K562 (cell line): ENCODE measurements around the gene HOXB5. TPM values are rescaled to one million over a fixed set of nuclear protein-coding genes. Genes with fewer than 3 reads are reported as not detected.
A peak's percentile ranks its signal among the peaks of the same experiment; 100 is the strongest.

Source experiments
- CC2D1A ChIP-seq: fragments of 450-650 bp; IDR thresholded peaks from 2 replicates; pipeline ENCODE4 v1.6.1; 2017; ENCODE audit warnings: mild to moderate bottlenecking
- HCFC1 ChIP-seq: IDR thresholded peaks from 2 replicates; pipeline ENCODE4 v1.6.1; 2012; ENCODE audit warnings: low read depth, low read length, improper control_type of control experiment
- ILF3 ChIP-seq: fragments of 450-650 bp; IDR thresholded peaks from 2 replicates; pipeline ENCODE4 v1.6.1; 2018; ENCODE audit warnings: antibody characterized with exemption, mild to moderate bottlenecking, moderate library complexity, borderline replicate concordance
- NELFE ChIP-seq: IDR thresholded peaks from 2 replicates; pipeline ENCODE4 v1.6.1; 2011; ENCODE audit warnings: mild to moderate bottlenecking; ENCODE audit not compliant: insufficient read depth, insufficient read length
- NFE2L1 ChIP-seq: fragments of 450-650 bp; IDR thresholded peaks from 2 replicates; pipeline ENCODE4 v1.6.1; 2016; ENCODE audit warnings: missing genetic modification characterization, low read depth, mild to moderate bottlenecking, missing compliant biosample characterization, moderate library complexity, borderline replicate concordance
- NFIC ChIP-seq: fragments of 450-650 bp; IDR thresholded peaks from 2 replicates; pipeline ENCODE4 v1.6.1; 2017; ENCODE audit warnings: mild to moderate bottlenecking, inconsistent platforms
- NR2C1 ChIP-seq, 2 experiments: fragments of 450-650 bp; IDR thresholded peaks; 2 replicates each; pipeline ENCODE4 v1.6.1; 2017; ENCODE audit warnings: mild to moderate bottlenecking in 2 of 2, antibody characterized with exemption in 1 of 2, inconsistent platforms in 1 of 2, missing compliant biosample characterization in 1 of 2, missing genetic modification characterization in 1 of 2
- PRMT5 ChIP-seq: sonication (generic); formaldehyde crosslinking; IDR thresholded peaks from 2 replicates; pipeline ENCODE4 v1.5.0; 2020; ENCODE audit warnings: missing genetic modification reagents
- SMARCB1 ChIP-seq: IDR thresholded peaks from 2 replicates; pipeline ENCODE4 v1.6.1; 2011; ENCODE audit warnings: improper control_type of control experiment, low read depth; ENCODE audit not compliant: insufficient read length
- SMARCE1 ChIP-seq: fragments of 450-650 bp; IDR thresholded peaks from 2 replicates; pipeline ENCODE4 v1.7.1; 2016; ENCODE audit warnings: mild to moderate bottlenecking
- SRSF1 ChIP-seq: fragments of 200-400 bp; formaldehyde crosslinking; IDR thresholded peaks from 2 replicates; pipeline ENCODE4 v1.6.1; 2017; ENCODE audit warnings: mild to moderate bottlenecking, low read depth, low read length, moderate library complexity
- UBTF ChIP-seq, 2 experiments: IDR thresholded peaks; 2 replicates each; pipeline ENCODE4 v1.6.1; 2012; ENCODE audit warnings: improper control_type of control experiment in 2 of 2, low read depth in 2 of 2, low read length in 2 of 2, borderline replicate concordance in 1 of 2
- ZNF347 ChIP-seq: fragments of 450-650 bp; formaldehyde crosslinking; IDR thresholded peaks from 2 replicates; pipeline ENCODE4 v1.4.0; 2020; ENCODE audit warnings: low read depth, mild to moderate bottlenecking, moderate library complexity
- polyA plus RNA-seq, 8 experiments: library from polyadenylated mRNA; depleted of rRNA in 4 of 8; stranded (reverse) in 5 of 8; unstranded in 3 of 8; fragments of >200 nt; fragmentation: Nextera tagmentation in 2 of 8; fragmentation: Illumina TruSeq in 1 of 8; extraction: Ambion mirVana in 2 of 8; extraction: Trizol in 1 of 8; gene quantifications; 2 replicates each; pipeline versions ENCODE4 v1.2.1 to v1.2.3, GENCODE V29; 2011 to 2014; ENCODE audit warnings: inconsistent platforms in 1 of 8, missing spikeins in 1 of 8
- total RNA-seq, 7 experiments: library from RNA; depleted of rRNA in 6 of 7; stranded (reverse); fragments of >200 nt in 6 of 7; fragmentation: Illumina TruSeq in 2 of 7; extraction: Trizol in 2 of 7; gene quantifications; 2 replicates each; pipeline versions ENCODE4 v1.2.1 to v1.2.3, GENCODE V29; 2011 to 2021; ENCODE audit warnings: low replicate concordance in 1 of 7
- TF ChIP-seq, protein P1 (sequence below): fragments of 450-650 bp; IDR thresholded peaks from 2 replicates; pipeline ENCODE4 v1.6.1; 2016; ENCODE audit warnings: low read depth, mild to moderate bottlenecking, moderate library complexity
- TF ChIP-seq, protein P2 (sequence below), 2 experiments: IDR thresholded peaks; 2 replicates each; pipeline ENCODE4 v1.6.1; 2011; ENCODE audit warnings: borderline replicate concordance in 1 of 2, control low read depth in 1 of 2, low read depth in 1 of 2, low read length in 1 of 2, mild to moderate bottlenecking in 1 of 2, mixed read lengths in 1 of 2, moderate library complexity in 1 of 2; ENCODE audit not compliant: insufficient read depth in 1 of 2, insufficient read length in 1 of 2, poor library complexity in 1 of 2, severe bottlenecking in 1 of 2; ENCODE audit errors: extremely low read depth in 1 of 2
- TF ChIP-seq, protein P3 (sequence below), 2 experiments: fragments of 450-650 bp in 1 of 2; IDR thresholded peaks; 2 replicates each; pipeline ENCODE4 v1.6.1; 2011 to 2017; ENCODE audit warnings: low read depth in 2 of 2, antibody characterized with exemption in 1 of 2, borderline replicate concordance in 1 of 2, low read length in 1 of 2, mild to moderate bottlenecking in 1 of 2, mixed read lengths in 1 of 2; ENCODE audit not compliant: control insufficient read depth in 1 of 2

The HOXB5 gene
- total and polyA plus RNA-seq, 9 of the 15 experiments (the other 6 are each of a cell fraction or from before 2014, with no cell fraction given) = 0.24 to 2.7 (median 0.65) TPM

DNA sequence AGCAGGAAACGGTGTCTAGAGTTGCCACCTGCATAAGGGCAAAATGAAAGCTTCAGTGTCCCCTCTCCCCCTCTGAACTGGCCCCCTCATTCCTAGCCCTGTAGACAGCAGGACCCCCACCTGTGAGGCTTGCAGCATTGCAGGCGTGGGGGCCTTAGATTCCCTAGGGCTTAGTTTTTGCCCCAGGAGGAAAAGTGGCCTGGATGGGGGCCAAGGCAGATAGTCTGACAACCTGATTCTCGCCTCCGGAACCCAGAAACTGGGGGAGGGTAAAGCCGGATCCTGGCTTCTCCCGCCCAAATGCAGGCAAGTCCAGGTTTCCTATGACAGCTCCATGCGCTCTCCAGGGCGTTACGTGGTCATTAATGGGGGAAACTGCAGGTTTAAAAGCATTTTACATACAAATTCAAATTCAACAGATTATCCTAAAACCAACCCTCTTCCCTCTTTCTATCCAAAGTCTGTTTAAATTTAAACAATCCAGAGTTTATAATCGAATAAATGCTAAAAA is 11.9 kb upstream of the HOXB5 start (continued):
- TF ChIP-seq, protein P1, sequence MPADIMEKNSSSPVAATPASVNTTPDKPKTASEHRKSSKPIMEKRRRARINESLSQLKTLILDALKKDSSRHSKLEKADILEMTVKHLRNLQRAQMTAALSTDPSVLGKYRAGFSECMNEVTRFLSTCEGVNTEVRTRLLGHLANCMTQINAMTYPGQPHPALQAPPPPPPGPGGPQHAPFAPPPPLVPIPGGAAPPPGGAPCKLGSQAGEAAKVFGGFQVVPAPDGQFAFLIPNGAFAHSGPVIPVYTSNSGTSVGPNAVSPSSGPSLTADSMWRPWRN = no peak
- TF ChIP-seq NFE2L1 (tag) = no peak
- no peak for TF ChIP-seq HCFC1
- no peak for TF ChIP-seq NR2C1 (IDR thresholded peaks at IDR 0.05)
- TF ChIP-seq NR2C1 (tag; IDR thresholded peaks at IDR 0.05) = no peak
- no peak for TF ChIP-seq SMARCE1
- TF ChIP-seq, protein P2, sequence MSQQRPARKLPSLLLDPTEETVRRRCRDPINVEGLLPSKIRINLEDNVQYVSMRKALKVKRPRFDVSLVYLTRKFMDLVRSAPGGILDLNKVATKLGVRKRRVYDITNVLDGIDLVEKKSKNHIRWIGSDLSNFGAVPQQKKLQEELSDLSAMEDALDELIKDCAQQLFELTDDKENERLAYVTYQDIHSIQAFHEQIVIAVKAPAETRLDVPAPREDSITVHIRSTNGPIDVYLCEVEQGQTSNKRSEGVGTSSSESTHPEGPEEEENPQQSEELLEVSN (IDR thresholded peaks at IDR 0.05; ENCODE audit: borderline replicate concordance in 1 of 2, extremely low read depth in 1 of 2, insufficient read depth in 1 of 2, insufficient read length in 1 of 2, low read depth in 1 of 2, low read length in 1 of 2, poor library complexity in 1 of 2, severe bottlenecking in 1 of 2) = peak; percentile 61 to 92
- no peak for TF ChIP-seq CC2D1A
- TF ChIP-seq SMARCB1 = no peak
- no peak for TF ChIP-seq ZNF347 (CRISPR knock-in tag)
- TF ChIP-seq ILF3 = no peak
- no peak for TF ChIP-seq NELFE
- TF ChIP-seq SRSF1 = no peak
- TF ChIP-seq PRMT5 (CRISPR knock-in tag) = no peak
- peak; percentile 76 for TF ChIP-seq NFIC
- TF ChIP-seq, protein P3, sequence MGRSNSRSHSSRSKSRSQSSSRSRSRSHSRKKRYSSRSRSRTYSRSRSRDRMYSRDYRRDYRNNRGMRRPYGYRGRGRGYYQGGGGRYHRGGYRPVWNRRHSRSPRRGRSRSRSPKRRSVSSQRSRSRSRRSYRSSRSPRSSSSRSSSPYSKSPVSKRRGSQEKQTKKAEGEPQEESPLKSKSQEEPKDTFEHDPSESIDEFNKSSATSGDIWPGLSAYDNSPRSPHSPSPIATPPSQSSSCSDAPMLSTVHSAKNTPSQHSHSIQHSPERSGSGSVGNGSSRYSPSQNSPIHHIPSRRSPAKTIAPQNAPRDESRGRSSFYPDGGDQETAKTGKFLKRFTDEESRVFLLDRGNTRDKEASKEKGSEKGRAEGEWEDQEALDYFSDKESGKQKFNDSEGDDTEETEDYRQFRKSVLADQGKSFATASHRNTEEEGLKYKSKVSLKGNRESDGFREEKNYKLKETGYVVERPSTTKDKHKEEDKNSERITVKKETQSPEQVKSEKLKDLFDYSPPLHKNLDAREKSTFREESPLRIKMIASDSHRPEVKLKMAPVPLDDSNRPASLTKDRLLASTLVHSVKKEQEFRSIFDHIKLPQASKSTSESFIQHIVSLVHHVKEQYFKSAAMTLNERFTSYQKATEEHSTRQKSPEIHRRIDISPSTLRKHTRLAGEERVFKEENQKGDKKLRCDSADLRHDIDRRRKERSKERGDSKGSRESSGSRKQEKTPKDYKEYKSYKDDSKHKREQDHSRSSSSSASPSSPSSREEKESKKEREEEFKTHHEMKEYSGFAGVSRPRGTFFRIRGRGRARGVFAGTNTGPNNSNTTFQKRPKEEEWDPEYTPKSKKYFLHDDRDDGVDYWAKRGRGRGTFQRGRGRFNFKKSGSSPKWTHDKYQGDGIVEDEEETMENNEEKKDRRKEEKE (IDR thresholded peaks at IDR 0.05; ENCODE audit: borderline replicate concordance in 1 of 2, control insufficient read depth in 1 of 2, low read depth in 2 of 2, low read length in 1 of 2) = no peak
- TF ChIP-seq UBTF (IDR thresholded peaks at IDR 0.05; ENCODE audit: borderline replicate concordance in 1 of 2, low read depth in 2 of 2, low read length in 2 of 2) = peak in 1 of 2 experiments; percentile 66; a peak in 1 of 4 replicates
